Stomach smooth muscle (tissue), 2 donors: ENCODE data around the gene CBY3.
"Not testable (repeated sequence)": the region's sequence is repeated elsewhere in the genome, so short reads cannot be mapped to it uniquely, and the experiment has no call there.

Experiments
- H3K27ac ChIP-seq: one replicate; pipeline ENCODE4 v1.7.0; 2013; ENCODE audit warnings: mild to moderate bottlenecking, low read length, inconsistent platforms
- H3K27me3 ChIP-seq, 2 donors: one replicate each; pipeline ENCODE4 v1.7.0; 2013; ENCODE audit warnings: low read length in 2 of 2; ENCODE audit not compliant: insufficient read depth in 2 of 2, control insufficient read depth in 1 of 2
- H3K36me3 ChIP-seq, 2 donors: one replicate each; pipeline ENCODE4 v1.7.0; 2013; ENCODE audit warnings: low read length in 2 of 2; ENCODE audit not compliant: control insufficient read depth in 2 of 2, insufficient read depth in 2 of 2
- H3K4me1 ChIP-seq: one replicate; pipeline ENCODE4 v1.7.0; 2013; ENCODE audit warnings: low read length; ENCODE audit not compliant: control insufficient read depth, insufficient read depth
- H3K4me3 ChIP-seq, 2 donors: one replicate each; pipeline ENCODE4 v1.7.0; 2013; ENCODE audit warnings: low read length in 2 of 2
- H3K9ac ChIP-seq, 2 donors: one replicate each; pipeline ENCODE4 v1.7.0; 2013; ENCODE audit warnings: low read length in 2 of 2, mild to moderate bottlenecking in 1 of 2
- H3K9me3 ChIP-seq, 2 donors: one replicate each; pipeline ENCODE4 v1.7.0; 2013; ENCODE audit warnings: low read length in 2 of 2; ENCODE audit not compliant: control insufficient read depth in 2 of 2
- donor health status: healthy.
- donor health status: Pancreatic carcinoma.

CBY3 gene

GRCh38 chr5:179643141-179643920 lies 37.5 kb downstream of the CBY3 start:
- not testable (repeated sequence) for H3K27ac ChIP-seq, H3K4me1 ChIP-seq, H3K9ac ChIP-seq, H3K4me3 ChIP-seq, H3K27me3 ChIP-seq, H3K36me3 ChIP-seq, H3K9me3 ChIP-seq

- not testable (repeated sequence) for H3K4me1 ChIP-seq, H3K27me3 ChIP-seq, H3K9ac ChIP-seq, H3K9me3 ChIP-seq, H3K27ac ChIP-seq, H3K36me3 ChIP-seq, H3K4me3 ChIP-seq
Measured at GRCh38 chr5:179642626-179643025, 38.2 kb downstream of the CBY3 start.

GRCh38 chr5:179641745-179642144 lies 39.1 kb downstream of the CBY3 start:
- not testable (repeated sequence) for H3K4me3 ChIP-seq

GRCh38 chr5:179639296-179639695 lies 41.5 kb downstream of the CBY3 start:
- H3K9me3 ChIP-seq, H3K27me3 ChIP-seq, H3K4me3 ChIP-seq, H3K27ac ChIP-seq, H3K9ac ChIP-seq, H3K4me1 ChIP-seq, H3K36me3 ChIP-seq: not testable (repeated sequence)

More at GRCh38 chr5:179641745-179642144, 39.1 kb downstream of the CBY3 start:
- H3K4me1 ChIP-seq, H3K36me3 ChIP-seq, H3K9me3 ChIP-seq, H3K9ac ChIP-seq, H3K27ac ChIP-seq, H3K27me3 ChIP-seq: not testable (repeated sequence)

- not testable (repeated sequence) for H3K4me1 ChIP-seq, H3K36me3 ChIP-seq, H3K4me3 ChIP-seq, H3K27ac ChIP-seq, H3K9me3 ChIP-seq, H3K27me3 ChIP-seq, H3K9ac ChIP-seq
Measured at GRCh38 chr5:179634370-179635172, 46.3 kb downstream of the CBY3 start.

GRCh38 chr5:179633501-179634369 lies 47.1 kb downstream of the CBY3 start:
- H3K9ac ChIP-seq, H3K4me1 ChIP-seq, H3K36me3 ChIP-seq, H3K27ac ChIP-seq, H3K27me3 ChIP-seq, H3K9me3 ChIP-seq: not testable (repeated sequence)
- peak overlapping the region; percentile 35 to 60 for H3K4me3 ChIP-seq
